Measurements from ENCODE around the gene POLR3B.
A peak's percentile ranks its signal among the peaks of the same experiment; 100 is the strongest.
"Not testable (repeated sequence)": the region's sequence is repeated elsewhere in the genome, so short reads cannot be mapped to it uniquely, and the experiment has no call there.

The POLR3B gene

GRCh38 chr12:106357549-106358395 lies at the start of gene POLR3B:
TSS of gene POLR3B (plus strand) at chr12:106357748. CDS start at chr12:106357880, 132 bp downstream.
- TF ChIP-seq CTCF (IDR thresholded peaks at IDR 0.05; ENCODE audit: borderline replicate concordance, insufficient read depth, low read depth, low read length), result peak; percentile 88
- peak within 1 kb of the TSS; percentile 69 for H3K4me3 ChIP-seq (ENCODE audit: low read depth, low read length)

GRCh38 chr12:106308121-106308520 lies 49.4 kb upstream of the POLR3B start:
- no peak for TF ChIP-seq CTCF (IDR thresholded peaks at IDR 0.05; ENCODE audit: borderline replicate concordance, insufficient read depth, low read depth, low read length)
- no peak overlapping the region for H3K4me3 ChIP-seq (ENCODE audit: low read depth, low read length)

- H3K4me3 ChIP-seq (ENCODE audit: low read depth, low read length), result no peak overlapping the region
- TF ChIP-seq CTCF (IDR thresholded peaks at IDR 0.05; ENCODE audit: borderline replicate concordance, insufficient read depth, low read depth, low read length), result no peak
These were observed 48.9 kb upstream of the POLR3B start for GRCh38 chr12:106308611-106309010.

GRCh38 chr12:106309671-106310505 lies 47.7 kb upstream of the POLR3B start:
- no peak overlapping the region for H3K4me3 ChIP-seq (ENCODE audit: low read depth, low read length)
- no peak for TF ChIP-seq CTCF (IDR thresholded peaks at IDR 0.05; ENCODE audit: borderline replicate concordance, insufficient read depth, low read depth, low read length)

- H3K4me3 ChIP-seq (ENCODE audit: low read depth, low read length), result no peak overlapping the region
- no peak for TF ChIP-seq CTCF (IDR thresholded peaks at IDR 0.05; ENCODE audit: borderline replicate concordance, insufficient read depth, low read depth, low read length)
These were observed 46.9 kb upstream of the POLR3B start for GRCh38 chr12:106310687-106311086.

- H3K4me3 ChIP-seq (ENCODE audit: low read depth, low read length), result no peak overlapping the region
- TF ChIP-seq CTCF (IDR thresholded peaks at IDR 0.05; ENCODE audit: borderline replicate concordance, insufficient read depth, low read depth, low read length), result no peak
These were observed 46.4 kb upstream of the POLR3B start for GRCh38 chr12:106311139-106311538.

GRCh38 chr12:106313413-106313812 lies 44.1 kb upstream of the POLR3B start:
- H3K4me3 ChIP-seq (ENCODE audit: low read depth, low read length), result not testable (repeated sequence)
